Measurements from ENCODE around the gene HOXA1.

Gene HOXA1

GRCh38 chr7:27105301-27106031, 9.7 kb upstream of the HOXA1 start:
- DNase-seq (ENCODE audit: low read depth) = no peak

- no peak for DNase-seq (ENCODE audit: low read depth)
Observed at GRCh38 chr7:27104341-27105058, 8.7 kb upstream of the HOXA1 start.

- no peak for DNase-seq (ENCODE audit: low read depth)
Observed at GRCh38 chr7:27103489-27104226, 7.9 kb upstream of the HOXA1 start.

GRCh38 chr7:27102581-27103442, 7.0 kb upstream of the HOXA1 start, which contains the start of gene HOXA2:
TSS of gene HOXA2 (minus strand) at chr7:27102683. CDS start at chr7:27102500, 183 bp downstream.
- no peak for DNase-seq (ENCODE audit: low read depth)

- DNase-seq (ENCODE audit: low read depth) = no peak
Observed at GRCh38 chr7:27101957-27102580, 6.3 kb upstream of the HOXA1 start.

- DNase-seq (ENCODE audit: low read depth) = no peak
Observed at GRCh38 chr7:27101171-27101956, 5.6 kb upstream of the HOXA1 start.

- DNase-seq (ENCODE audit: low read depth) = no peak
Observed at GRCh38 chr7:27100694-27101170, 4.9 kb upstream of the HOXA1 start.

- DNase-seq (ENCODE audit: low read depth) = no peak
Observed at GRCh38 chr7:27099453-27100370, 3.9 kb upstream of the HOXA1 start.

GRCh38 chr7:27098578-27099451, 3.0 kb upstream of the HOXA1 start:
- DNase-seq (ENCODE audit: low read depth) = no peak

- DNase-seq (ENCODE audit: low read depth) = no peak
Observed at GRCh38 chr7:27097686-27098577, 2.1 kb upstream of the HOXA1 start.

GRCh38 chr7:27096768-27097514, 1.1 kb upstream of the HOXA1 start:
- no peak for DNase-seq (ENCODE audit: low read depth)

GRCh38 chr7:27095050-27095896, 527 bp downstream of the HOXA1 start:
- DNase-seq (ENCODE audit: low read depth) = no peak

- no peak for DNase-seq (ENCODE audit: low read depth)
Observed at GRCh38 chr7:27094304-27095049, 1.3 kb downstream of the HOXA1 start.

- DNase-seq (ENCODE audit: low read depth) = no peak
Observed at GRCh38 chr7:27093184-27093895, 2.5 kb downstream of the HOXA1 start.

Data from activated T-helper 9 cell treated with anti-CD3 and anti-CD28 coated beads, Interleukin-2, amount 50 U/mL, for 16 hours (primary cell).